Measurements from ENCODE around the gene RNF217.
A peak's percentile ranks its signal among the peaks of the same experiment; 100 is the strongest.
"Not testable (repeated sequence)": the region's sequence is repeated elsewhere in the genome, so short reads cannot be mapped to it uniquely, and the experiment has no call there.

The RNF217 gene

DNA sequence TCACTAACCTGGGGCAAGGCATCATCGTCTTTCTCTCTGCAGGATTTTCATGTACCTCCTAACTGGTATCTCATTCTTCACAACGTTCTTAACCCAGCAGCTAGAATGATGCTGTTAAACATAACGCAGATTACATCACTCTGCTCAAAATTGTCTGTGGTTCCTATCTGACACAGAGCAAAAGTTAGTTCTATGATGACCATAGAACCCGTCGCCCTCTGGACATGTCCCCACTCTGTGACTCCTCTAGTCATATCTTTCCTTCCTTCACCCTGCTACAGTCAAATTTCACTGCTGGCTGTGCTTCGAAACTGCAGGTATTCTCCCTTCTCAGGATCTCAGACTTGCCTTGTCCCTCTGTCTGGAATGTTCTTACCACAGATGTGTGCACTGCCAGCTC, 103.9 kb downstream of the RNF217 start:
- DNase-seq, result no peak

DNA sequence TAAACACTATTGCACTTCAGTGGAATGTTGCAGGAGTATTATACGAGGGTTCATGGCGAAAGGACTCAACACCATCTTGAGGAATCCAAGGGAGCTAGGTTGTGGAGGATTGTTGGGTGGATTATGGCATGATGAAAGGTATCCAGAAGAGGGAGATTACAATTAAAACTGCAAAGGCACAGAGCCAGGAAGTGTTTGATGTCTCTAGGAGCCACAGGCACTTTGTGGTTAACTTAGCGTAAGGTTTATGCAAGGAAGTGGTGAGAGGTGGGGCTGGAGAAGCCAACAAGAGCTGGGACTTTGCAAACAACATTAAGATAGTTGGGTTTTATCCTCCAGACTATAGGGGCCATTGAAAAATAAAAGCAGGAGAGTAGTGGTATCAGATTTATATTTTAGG, 104.7 kb downstream of the RNF217 start:
- DNase-seq, result no peak

DNA sequence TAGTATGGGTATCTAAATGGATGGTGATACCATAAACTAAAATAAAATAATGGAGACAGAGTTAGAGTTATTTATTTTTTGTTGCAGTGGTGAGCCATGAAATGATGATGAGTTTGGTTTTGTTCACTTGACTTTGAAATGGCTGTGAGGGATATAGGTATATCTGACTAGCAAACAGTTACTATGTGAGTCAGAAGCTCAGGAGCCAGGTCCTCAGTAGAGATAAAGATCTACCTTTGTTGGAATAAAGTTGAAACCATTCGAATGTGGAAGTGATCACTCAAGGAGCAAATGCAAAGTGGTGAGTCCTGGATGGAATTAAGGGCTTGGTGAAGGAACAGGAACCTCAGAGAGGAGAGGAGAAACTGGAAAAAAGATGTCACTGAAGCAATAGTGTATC, 105.3 kb downstream of the RNF217 start:
- DNase-seq, result no peak

DNA sequence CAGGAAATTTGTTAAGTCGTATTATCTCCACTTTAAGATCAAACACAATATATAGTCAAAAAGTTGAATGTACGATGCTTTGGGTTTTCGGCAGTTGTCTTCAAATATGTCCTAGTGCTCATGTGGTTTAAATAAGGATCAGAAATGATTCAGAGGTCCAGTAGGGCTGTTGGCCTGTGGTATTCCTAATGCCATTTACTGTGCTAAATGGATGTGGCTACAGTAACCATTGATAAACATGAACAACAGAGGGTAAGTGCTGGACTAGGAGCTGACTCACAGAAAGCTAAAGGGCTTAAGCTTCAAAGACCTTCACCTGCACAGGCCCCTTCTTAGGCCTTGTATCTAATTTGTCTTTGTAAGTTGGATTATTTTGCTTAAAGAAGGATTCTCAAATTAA, 110.8 kb downstream of the RNF217 start:
- no peak for DNase-seq

DNA sequence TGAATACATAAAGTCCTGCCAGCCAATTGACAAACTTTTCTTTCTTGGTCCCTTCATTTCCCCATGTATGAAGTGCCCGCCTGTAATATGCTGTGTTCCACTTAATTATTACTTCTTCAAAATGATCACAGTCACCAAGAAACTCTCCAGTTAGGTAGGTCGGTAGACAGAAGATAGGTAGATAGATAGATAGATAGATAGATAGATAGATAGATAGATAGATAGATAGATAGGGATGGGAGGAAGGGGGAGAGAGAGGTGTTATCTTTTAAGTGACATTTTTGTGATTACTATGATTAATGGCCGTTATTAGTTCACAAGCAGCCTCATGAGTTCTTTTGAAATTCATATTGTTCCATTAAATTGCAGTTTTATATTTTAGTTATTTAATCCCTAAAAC, 111.9 kb downstream of the RNF217 start:
- DNase-seq, result no peak

DNA sequence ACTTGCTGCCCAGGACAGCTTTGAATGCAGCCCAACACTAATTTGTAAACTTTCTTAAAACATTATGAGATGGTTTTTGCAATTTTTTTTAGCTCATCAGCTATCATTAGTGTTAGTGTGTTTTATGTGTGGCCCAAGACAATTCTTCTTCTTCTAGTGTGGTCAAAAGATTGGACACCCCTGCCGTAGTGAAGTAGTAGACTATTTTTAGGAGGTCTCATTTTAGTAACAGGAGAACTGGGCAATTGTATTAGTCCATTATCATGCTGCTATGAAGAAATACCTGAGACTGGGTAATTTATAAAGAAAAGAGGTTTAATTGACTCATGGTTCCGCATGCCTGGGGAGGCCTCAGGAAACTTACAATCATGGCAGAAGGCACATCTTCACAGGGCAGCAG, 112.8 kb downstream of the RNF217 start:
- not testable (repeated sequence) for DNase-seq

DNA sequence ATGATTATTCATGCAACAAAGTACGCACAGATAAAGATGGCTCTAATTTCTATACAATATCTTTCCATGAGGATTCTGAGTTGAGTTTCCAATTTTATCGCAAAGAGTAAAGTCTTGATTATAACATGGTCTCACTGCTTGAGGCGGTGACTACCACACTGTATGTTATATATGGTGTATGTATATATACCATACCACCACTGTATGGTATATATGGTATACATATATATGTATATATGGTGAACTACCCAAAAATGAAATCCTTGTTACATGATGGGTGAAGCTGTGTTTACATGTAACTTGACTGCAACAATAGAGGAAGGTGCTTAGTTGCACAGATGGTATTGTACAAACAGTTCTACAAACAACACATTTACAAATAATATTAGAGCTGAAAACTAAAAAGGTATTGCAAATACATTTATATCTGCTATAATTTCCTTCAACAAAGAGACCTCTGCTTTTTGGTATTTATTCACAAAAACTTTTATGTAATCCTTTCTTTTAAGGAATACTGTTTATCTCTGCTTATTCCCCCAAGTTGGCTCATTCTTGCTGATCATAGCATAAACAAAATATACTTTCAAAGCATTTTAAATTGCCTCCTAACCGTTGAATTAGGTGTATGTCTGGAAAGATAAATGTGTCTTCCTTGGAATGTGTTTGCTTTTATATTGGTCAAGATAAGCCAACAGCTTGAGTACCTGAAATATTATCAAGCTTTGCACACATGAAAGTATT, 113.7 kb downstream of the RNF217 start:
- DNase-seq, result no peak

DNA sequence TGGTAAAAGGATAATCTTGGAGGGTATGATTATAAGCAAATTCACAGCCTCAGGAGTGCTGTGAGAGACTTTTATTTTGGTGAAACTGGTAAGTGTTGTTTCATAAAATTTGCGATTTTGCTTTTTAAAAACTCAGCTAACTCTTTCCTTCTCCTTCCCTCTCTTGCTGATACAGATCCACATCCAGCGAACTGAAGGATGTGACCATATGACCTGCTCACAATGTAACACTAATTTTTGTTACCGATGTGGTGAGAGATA, 114.2 kb downstream of the RNF217 start:
- no peak for DNase-seq

DNA sequence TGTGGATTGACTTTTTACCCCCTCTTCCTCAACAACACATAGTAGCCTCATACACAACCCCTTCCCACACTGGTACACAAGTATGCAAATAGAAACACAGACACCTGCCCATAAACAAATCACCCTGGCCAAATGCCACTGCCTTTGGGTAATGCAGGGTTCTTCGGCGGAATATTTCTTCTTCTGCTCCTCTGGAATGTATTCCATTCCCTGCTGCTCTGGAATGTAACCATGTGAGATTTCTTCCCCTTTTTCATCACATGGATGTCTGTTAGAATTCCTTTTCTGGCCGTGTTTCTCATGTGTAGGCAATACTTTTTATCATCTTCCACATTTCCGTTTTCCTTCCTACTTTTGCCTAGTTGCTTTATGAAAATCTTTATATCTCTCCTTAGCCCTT, 115.2 kb downstream of the RNF217 start:
- DNase-seq, result no peak

DNA sequence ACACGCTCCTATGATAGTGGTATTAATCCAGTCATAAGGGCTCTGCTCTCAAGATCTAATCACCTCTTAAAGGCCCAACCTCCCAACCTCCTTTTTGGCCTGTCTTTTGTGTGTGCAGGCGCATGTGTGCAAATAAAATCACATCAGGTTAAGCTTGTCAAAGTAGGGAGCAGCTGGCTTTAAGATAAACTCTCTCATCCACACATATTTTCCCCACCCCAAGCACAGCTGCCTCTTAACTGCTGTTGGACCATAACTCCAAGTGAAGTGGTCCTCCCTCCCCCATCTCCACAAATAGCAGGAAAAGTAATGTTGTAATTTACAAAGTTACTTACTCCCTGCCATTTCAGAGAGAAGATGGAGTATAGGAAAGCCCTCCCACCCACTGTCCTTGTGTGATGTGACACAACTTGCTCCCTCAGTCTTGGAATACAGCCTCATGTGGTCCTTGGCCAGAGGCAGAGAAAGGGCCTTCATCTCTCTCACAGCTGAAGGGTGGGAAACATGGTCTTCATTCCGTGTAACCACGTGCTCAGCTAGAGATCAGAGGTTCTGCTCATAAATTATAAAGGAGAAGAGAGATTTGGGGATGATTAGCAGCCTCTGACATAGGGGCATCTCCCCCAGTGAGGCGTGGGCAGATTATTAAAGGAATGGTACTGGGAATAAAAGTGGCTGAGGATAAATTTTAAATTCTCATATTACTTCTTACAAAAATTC, 116.5 kb downstream of the RNF217 start:
- DNase-seq, result no peak

DNA sequence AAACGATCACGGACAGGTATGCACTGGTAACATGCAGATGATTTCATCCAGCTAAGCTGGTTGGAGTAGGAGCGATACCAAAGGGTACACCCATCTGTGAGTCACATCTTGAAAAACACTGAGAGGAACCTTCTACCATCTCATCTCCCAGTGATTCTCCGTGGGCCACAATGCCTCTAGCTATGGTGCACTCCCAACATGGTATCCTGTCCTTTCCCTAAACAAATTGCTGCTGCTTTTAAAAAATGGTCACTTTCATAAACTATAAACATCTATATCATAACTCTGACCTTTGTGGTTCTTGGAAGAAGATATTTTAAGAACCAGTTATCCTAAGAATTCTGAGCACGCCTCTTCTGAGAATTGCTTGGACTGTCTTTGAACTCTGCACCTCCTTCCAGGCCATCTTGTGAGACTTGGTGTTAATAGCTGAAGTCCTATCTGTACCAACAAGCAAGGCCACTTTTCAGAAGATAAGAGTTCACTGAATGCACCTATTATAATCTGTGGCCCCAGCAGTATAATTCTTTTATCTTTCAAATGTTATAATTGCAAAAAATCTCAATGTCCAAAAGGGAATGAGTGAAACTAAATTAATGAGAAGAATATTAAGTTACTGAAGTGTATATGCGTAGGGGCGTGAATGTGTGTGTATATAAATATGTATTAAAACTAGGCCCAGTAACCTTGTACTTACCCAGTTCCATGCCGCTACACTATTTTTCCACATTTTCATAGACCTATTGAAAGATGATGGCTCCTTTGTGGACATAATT, 120.9 kb downstream of the RNF217 start:
- DNase-seq, result no peak

DNA sequence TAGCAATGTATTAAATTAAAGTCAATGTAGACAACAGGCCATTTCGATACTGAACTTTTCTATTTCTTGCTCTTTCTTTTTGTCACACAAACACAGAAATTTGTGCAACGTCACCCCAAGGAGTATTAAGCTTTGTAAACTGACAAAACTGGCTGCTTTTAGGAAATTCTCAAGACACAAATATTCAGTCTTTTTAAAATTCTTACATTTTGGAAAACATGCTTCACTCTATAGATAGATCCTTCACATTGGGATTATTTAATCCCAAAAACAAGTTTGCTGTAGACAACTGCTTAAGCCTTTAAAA, 121.4 kb downstream of the RNF217 start:
- DNase-seq, result no peak

DNA sequence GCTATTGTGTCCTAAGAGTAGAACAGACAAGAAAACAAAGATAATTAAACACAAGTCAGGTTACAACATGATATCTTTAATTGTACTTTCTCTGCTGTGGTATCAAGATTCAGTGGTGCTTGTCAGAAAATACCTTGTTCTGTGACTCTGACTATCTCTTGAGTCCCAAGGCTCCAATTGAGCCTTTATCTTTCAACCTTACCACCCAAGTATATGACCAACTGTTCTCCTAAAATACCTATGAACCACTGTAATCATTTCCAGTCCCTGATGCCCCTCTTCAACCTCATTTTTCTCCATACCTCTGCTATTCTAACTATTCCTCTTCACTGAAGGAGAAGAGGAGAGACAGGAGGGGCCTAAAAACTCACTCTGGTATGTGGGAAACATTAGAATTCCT, 124.5 kb downstream of the RNF217 start:
- DNase-seq, result no peak

DNA sequence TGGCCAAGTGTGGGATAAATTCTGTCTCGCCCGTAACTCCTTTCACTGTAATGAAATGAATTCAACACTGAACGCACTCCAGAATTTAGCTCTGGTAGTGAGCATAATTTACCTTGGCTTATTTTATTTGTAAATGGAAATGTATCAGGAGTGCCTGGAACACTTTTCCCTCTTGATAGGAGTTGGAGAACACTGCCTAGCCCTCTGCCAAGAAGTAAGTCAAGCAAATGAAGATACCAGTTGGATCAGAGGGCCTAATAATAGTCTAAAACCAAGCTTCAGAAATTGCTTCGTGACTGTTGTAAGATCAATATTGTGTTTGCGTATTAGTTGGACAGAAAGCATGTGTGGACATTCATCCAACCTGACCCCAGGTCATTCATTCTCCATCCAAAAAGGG, 126.7 kb downstream of the RNF217 start:
- no peak for DNase-seq

DNA sequence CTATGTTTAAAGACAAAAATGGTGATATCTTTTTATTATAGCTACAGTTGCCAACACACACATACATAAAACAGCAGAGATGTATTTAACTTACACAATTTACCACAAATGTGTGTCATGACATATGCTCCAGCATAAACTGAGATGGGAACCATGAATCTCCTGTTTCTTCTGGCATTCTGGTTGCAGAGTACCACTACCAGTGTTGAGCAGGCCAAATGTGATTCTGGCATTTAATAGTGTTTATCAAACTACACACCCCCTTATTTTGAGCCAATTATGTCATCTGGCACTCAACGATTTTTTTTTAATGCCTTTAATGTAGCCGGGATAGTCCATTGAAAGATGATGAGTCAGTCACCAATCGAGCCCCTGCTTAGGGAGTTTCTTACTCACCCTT, 132.3 kb downstream of the RNF217 start:
- DNase-seq, result no peak

DNA sequence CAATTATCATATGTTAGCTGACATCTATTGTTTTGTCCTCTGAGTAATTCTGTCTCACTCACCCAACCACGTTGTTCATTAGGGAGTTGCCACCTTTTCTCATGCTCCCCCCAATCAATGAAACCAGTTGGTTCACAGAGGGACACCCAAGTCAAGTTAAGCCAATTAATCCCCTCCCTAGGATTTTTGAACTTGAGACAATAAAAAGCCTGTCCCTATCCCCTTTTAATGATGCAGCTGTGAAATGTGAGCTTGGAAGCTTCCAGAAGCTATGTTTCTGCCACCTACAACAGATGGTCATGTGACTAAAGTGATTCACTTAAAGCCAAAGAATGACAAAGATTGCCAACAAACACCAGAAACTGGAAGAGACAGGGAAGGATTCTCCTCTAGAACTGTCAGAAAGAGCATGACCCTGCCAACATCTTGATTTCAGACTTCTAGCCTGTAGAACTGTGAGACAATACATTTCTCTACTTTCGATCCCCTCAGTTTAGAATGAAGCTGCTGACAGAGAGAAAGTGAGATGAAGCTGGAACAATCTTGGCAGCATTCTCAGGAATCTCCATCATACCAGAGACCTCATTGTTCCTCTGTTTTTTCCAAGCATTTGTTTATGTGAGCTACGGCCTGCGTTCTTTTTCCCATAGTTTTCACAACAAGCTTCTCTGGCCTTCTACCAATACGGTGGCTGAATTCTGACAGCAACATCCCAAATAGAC, 133.5 kb downstream of the RNF217 start:
- DNase-seq, result no peak

DNA sequence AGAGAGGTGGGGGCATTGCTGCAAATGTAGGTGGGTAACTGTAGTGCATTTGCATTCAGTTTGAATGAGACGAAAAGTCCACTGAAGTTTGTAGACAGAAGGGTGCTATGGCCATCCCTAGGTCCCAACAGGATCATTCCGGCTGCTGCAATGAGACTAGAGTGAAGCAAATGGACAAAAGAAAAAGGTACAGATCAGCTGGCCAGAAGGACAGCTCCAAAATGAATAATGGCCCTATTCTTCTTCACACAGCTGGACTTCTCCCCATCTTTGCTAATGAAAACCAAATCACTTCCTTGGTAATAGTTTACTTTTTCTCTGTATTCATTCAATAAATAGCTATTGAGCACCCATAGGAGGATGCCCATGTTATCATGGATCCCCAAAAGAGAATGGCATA, 134.9 kb downstream of the RNF217 start:
- no peak for DNase-seq

DNA sequence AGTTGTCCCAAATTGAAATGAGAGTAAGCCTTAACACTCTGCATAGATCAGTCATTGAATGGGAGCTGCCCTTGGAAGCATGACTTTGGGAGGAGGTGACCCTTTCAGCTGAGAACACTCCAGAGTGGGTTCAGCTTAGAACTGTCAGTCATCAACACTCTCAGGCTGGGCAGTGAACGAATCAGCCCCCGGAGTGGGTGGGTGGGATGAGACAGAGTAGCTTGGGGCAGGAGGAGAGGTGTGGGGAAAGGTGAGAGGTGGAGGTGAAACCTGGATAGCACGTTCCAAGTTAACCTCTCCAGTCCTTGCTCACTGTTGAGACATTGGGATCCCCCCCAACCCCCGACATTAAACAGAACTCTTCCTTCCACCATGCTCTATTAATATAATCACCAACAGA, 136.0 kb downstream of the RNF217 start:
- DNase-seq, result no peak

DNA sequence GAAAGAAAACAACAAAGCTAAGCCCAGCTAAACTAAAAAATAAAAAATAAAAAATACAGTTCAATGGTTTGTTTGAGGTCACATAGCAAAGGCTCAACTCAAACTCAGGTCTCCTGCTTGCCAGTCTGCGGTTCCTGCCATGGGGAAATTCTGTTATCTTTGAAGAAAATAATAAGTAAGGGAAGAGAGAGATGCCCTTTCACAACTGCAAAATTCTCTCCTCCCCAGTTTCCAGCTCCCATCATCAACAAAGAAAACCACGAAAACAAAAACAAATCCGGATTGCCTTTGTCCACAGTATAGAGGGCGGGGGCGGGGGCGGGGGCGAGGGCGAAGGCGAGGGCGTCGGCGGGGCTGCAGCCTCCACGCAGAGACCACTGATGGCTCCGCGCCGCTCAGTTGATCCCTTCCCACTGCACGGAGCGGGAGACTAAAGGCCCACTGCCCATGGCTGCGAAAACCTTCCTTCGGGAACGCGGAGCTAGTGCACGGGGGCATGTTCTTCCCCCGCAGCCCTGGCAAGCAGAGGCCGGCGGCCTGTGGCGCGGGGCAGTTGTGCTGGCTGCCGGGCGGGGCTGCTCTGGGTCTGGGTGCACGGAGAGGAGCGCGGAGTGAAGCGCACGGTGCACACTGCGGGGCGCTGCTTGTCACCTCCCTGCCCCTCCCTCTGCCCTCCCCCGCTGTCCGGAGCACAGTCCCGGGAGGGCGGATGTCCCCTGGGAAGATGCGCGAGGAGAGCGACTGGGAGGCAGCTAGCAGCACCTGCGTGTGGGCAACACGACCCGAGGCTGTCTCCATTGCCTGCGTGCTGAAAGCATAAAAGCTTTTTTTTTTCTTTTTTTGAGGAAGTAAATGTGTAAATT, 137.2 kb downstream of the RNF217 start:
- DNase-seq, result peak; percentile 16

DNA sequence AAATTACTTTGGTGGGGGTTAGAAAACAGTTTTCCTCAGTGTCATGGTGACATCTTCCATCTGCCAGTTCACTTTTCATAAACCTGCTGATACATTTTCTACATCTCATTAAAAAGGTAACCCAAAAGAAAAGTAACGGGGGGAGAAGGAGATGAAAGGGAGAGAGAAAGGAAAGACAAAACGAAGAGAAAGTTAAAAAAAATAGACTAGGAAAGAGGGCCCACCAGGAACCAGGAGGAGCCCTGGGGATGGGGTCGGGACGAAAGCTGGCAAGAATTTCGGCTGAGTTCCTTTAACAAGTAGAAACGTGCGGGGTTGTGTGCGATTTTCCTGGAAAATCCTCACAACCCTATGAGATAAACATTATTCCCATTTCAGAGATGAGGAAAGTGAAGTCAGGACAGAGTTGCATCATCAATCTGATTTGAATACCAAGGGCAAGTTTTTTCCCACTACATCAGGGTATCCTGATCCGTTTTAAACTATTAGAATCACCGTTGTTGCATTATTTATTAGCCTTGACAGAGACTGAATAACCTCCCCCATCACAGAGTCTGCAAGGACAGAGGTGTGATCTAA, 137.9 kb downstream of the RNF217 start:
- DNase-seq, result no peak

DNA sequence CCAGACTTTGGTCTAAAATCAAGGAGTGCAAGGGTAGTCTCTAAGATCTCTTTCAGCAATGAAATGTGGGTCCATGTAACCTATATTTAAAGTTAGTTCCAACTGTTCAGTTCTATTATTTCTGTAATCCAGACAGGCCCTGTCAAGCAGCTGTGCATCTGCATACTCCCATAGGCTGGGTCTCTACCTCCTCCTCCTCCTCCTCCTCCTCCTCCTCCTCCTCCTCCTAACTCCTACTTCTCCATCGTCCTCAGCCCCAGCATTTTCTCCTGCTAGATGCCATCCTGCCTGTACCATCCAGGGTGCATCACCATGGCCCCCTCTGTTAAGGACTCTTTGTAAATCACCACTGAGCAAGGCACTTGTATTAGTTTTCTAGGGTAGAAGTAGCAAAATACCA, 138.9 kb downstream of the RNF217 start:
- no peak for DNase-seq

DNA sequence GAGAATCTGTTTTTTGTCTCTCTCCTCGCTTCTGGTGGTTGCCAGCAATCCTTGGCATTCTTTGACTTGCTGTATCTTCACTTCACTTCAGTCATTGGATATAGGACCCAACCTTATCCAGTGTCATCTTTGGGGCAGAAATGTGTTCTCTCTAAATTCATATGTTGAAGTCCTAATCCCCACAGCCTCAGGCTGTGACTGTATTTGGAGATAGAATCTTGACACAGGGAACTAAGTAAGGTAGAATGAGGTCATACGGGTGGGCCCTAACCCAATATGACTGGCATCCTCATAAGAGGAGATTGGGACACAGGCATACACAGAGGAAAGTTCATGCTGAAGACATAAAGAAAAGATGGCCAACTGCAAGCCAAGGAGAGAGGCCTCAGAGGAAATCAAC, 139.4 kb downstream of the RNF217 start:
- no peak for DNase-seq

DNA sequence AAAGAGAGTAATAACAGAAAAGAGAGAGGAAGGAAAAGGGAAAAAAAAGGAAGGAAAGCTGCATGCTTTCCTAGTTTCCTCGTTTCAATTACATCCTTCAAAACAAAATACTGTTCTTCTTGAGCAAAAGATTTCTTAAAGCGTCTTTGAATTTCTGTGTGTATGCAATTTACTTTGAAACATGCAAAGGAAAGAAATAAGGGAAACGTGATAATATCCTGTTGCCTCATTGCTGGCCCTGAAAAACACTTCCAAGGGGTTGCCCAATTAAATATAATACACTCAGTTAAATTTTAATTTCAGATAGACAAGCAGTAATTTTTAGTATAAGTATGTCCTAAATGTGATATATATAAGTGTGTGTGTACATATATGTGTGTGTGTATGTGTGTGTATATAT, 140.2 kb downstream of the RNF217 start:
- DNase-seq, result no peak

Measured in stimulated activated CD4-positive, alpha-beta T cell treated with anti-CD3 and anti-CD28 coated beads, Interleukin-4, amount 100 ng/mL, for 1 hour (primary cell).